A549 (cell line): Measurements from ENCODE around the gene TNIK. TPM values are rescaled to one million over a fixed set of nuclear protein-coding genes. Genes with fewer than 3 reads are reported as not detected.

ENCODE experiments used
- ATAC-seq, 2 experiments: fragments of 200-7000 bp in 1 of 2; fragments of >200 bp in 1 of 2; cut with Nextera tagmentation in 1 of 2; cut with Tn5 transposase in 1 of 2; 3 replicates each; pipeline versions ENCODE4 v1.8.0 to v1.9.1; 2018 to 2020; ENCODE audit warnings: mild to moderate bottlenecking in 1 of 2, moderate library complexity in 1 of 2
- CTCF ChIA-PET: fragments of 300-600 bp; sonication (Branson Sonifier 250); formaldehyde crosslinking; extraction: SDS; loops from one replicate; lab custom pipeline; 2021; ENCODE audit warnings: antibody characterized with exemption, inconsistent platforms; lab: Yijun Ruan, JAX
- POLR2A ChIA-PET: fragments of 350-600 bp; formaldehyde crosslinking; extraction: SDS; loops from one replicate; lab custom pipeline; 2021; ENCODE audit warnings: antibody characterized with exemption, inconsistent platforms; lab: Yijun Ruan, JAX
- DNase-seq, 2 experiments: peaks; one replicate each; pipeline versions ENCODE4 v3.0.0 to v3.0.0-alpha.2; 2011 to 2016; ENCODE audit warnings: low read depth in 1 of 2, low spot score in 1 of 2
- FAIRE-seq: peaks from 2 replicates; lab custom pipeline; 2011; peaks lifted over from hg19 to GRCh38; lab: Jason Lieb, UNC
- H3K27ac ChIP-seq, 2 experiments: fragments of >200 bp; sonication (Bioruptor Twin); formaldehyde crosslinking; 3 replicates each; pipeline ENCODE4 v1.5.1; 2016 to 2017
- H3K4me1 ChIP-seq: fragments of >200 bp; sonication (Bioruptor Twin); formaldehyde crosslinking; 3 replicates; pipeline ENCODE4 v1.6.1; 2016
- H3K4me2 ChIP-seq: fragments of >200 bp; sonication (Bioruptor Twin); formaldehyde crosslinking; 3 replicates; pipeline ENCODE4 v1.6.1; 2016
- H3K4me3 ChIP-seq: fragments of >200 bp; sonication (Bioruptor Twin); formaldehyde crosslinking; 3 replicates; pipeline ENCODE4 v1.5.1; 2016
- H3K9me3 ChIP-seq: fragments of >200 bp; sonication (Bioruptor Twin); formaldehyde crosslinking; 3 replicates; pipeline ENCODE4 v1.6.1; 2016
- BHLHE40 ChIP-seq: IDR thresholded peaks from 2 replicates; pipeline ENCODE4 v1.6.1; 2012; ENCODE audit warnings: low read depth, low read length, inconsistent platforms
- CEBPB ChIP-seq, 2 experiments: fragments of >200 bp in 1 of 2; sonication (Bioruptor Twin) in 1 of 2; formaldehyde crosslinking in 1 of 2; IDR thresholded peaks; 2 replicates each; pipeline ENCODE4 v1.6.1; 2012 to 2016
- EHF ChIP-seq: fragments of 250-450 bp; sonication (Bioruptor Pico); IDR thresholded peaks from 2 replicates; pipeline ENCODE4 v1.5.0; 2020; ENCODE audit warnings: mild to moderate bottlenecking
- FOSB ChIP-seq: fragments of 250-450 bp; sonication (Bioruptor Pico); IDR thresholded peaks from 2 replicates; pipeline ENCODE4 v1.5.0; 2020; ENCODE audit warnings: mild to moderate bottlenecking, moderate library complexity
- FOSL2 ChIP-seq, 2 experiments: fragments of 450-650 bp in 1 of 2; fragments of >200 bp in 1 of 2; sonication (Bioruptor Twin) in 1 of 2; formaldehyde crosslinking; IDR thresholded peaks; 2 replicates each; pipeline versions ENCODE4 v1.5.0 to v1.6.1; 2016 to 2020; ENCODE audit warnings: mild to moderate bottlenecking in 1 of 2, moderate library complexity in 1 of 2
- GATA3 ChIP-seq: IDR thresholded peaks from 2 replicates; pipeline ENCODE4 v1.6.1; 2012; ENCODE audit warnings: borderline replicate concordance
- HES2 ChIP-seq: fragments of >200 bp; sonication (Bioruptor Twin); formaldehyde crosslinking; IDR thresholded peaks from 2 replicates; pipeline ENCODE4 v1.6.1; 2016
- HOXA7 ChIP-seq: fragments of 250-450 bp; sonication (Bioruptor Pico); IDR thresholded peaks from 2 replicates; pipeline ENCODE4 v1.5.0; 2020; ENCODE audit warnings: mild to moderate bottlenecking, moderate library complexity
- HOXB13 ChIP-seq: fragments of 250-450 bp; sonication (Bioruptor Pico); IDR thresholded peaks from 2 replicates; pipeline ENCODE4 v1.5.0; 2020; ENCODE audit warnings: low read depth, mild to moderate bottlenecking, moderate library complexity
- HOXB5 ChIP-seq: fragments of 250-450 bp; sonication (Bioruptor Pico); IDR thresholded peaks from 2 replicates; pipeline ENCODE4 v1.5.0; 2020; ENCODE audit warnings: mild to moderate bottlenecking, moderate library complexity
- JUNB ChIP-seq: fragments of >200 bp; sonication (Bioruptor Twin); formaldehyde crosslinking; IDR thresholded peaks from 2 replicates; pipeline ENCODE4 v1.6.1; 2016
- MAX ChIP-seq: IDR thresholded peaks from 2 replicates; pipeline ENCODE4 v1.6.1; 2012
- PBX3 ChIP-seq: IDR thresholded peaks from 2 replicates; pipeline ENCODE4 v1.6.1; 2012
- POLR2A ChIP-seq: IDR thresholded peaks from 2 replicates; pipeline ENCODE4 v1.6.1; 2012; ENCODE audit warnings: mild to moderate bottlenecking, low read length
- POLR2AphosphoS2 ChIP-seq: conservative IDR thresholded peaks from 2 replicates; pipeline ENCODE4 v1.6.1; 2012; ENCODE audit warnings: low read length, improper control_type of control experiment, inconsistent platforms
- RCOR1 ChIP-seq: fragments of 150-350 bp; IDR thresholded peaks from 2 replicates; pipeline ENCODE4 v1.6.1; 2014; ENCODE audit warnings: antibody characterized with exemption, low read length, low read depth
- REST ChIP-seq: fragments of 200-600 bp; sonication (generic); IDR thresholded peaks from 2 replicates; pipeline ENCODE4 v1.6.1; 2016; ENCODE audit warnings: antibody characterized with exemption, mild to moderate bottlenecking, moderate library complexity
- RFX5 ChIP-seq: fragments of 450-650 bp; IDR thresholded peaks from 2 replicates; pipeline ENCODE4 v1.7.1; 2014; ENCODE audit warnings: antibody characterized with exemption, mild to moderate bottlenecking, moderate library complexity
- RNF2 ChIP-seq: fragments of 200-600 bp; sonication (generic); IDR thresholded peaks from 2 replicates; pipeline ENCODE4 v1.6.1; 2016; ENCODE audit warnings: low read depth, mild to moderate bottlenecking, antibody characterized with exemption, moderate library complexity, borderline replicate concordance
- SREBF2 ChIP-seq: fragments of 450-650 bp; IDR thresholded peaks from 2 replicates; pipeline ENCODE4 v1.6.1; 2014; ENCODE audit warnings: mild to moderate bottlenecking, moderate library complexity
- TP53 ChIP-seq: fragments of 250-450 bp; sonication (Bioruptor Pico); IDR thresholded peaks from 2 replicates; pipeline ENCODE4 v1.5.0; 2021; ENCODE audit warnings: mild to moderate bottlenecking, moderate library complexity
- USF2 ChIP-seq: fragments of 450-650 bp; IDR thresholded peaks from 2 replicates; pipeline ENCODE4 v1.6.1; 2014; ENCODE audit warnings: antibody characterized with exemption
- ZNF302 ChIP-seq: fragments of 250-450 bp; sonication (Bioruptor Pico); IDR thresholded peaks from 2 replicates; pipeline ENCODE4 v1.9.0; 2021; ENCODE audit warnings: inconsistent platforms, mild to moderate bottlenecking, moderate library complexity
- ZSCAN20 ChIP-seq: fragments of 250-450 bp; sonication (Bioruptor Pico); IDR thresholded peaks from 2 replicates; pipeline ENCODE4 v1.8.0; 2022; ENCODE audit warnings: mild to moderate bottlenecking, moderate library complexity
- WGBS: methylation state at CpG from one replicate; pipeline ENCODE4 v1.1.6; 2017; ENCODE audit errors: missing lambda C conversion rate; 5-methylcytosine and 5-hydroxymethylcytosine counted together
- polyA plus RNA-seq, 4 experiments: library from polyadenylated mRNA; depleted of rRNA in 3 of 4; stranded (reverse); fragments of >200 nt; fragmentation: RNase III in 1 of 4; extraction: RNeasy Plus Mini Kit Qiagen cat#74134 plus additional on column Dnase treatment in 1 of 4; gene quantifications; 2 replicates in 3 of 4; 3 replicates in 1 of 4; pipeline ENCODE4 v1.2.3, GENCODE V29; 2011 to 2017

The TNIK gene
- polyA plus RNA-seq, 2 of the 4 experiments (the other 2 are of a cell fraction) = 1.6 to 1.8 TPM

GRCh38 chr3:171445620-171446204 lies 14.5 kb downstream of the TNIK start:
- CTCF ChIA-PET = interaction anchor here (0.5 to 1.4 kb wide), 3 partner anchors 8 to 47 kb away, joined by 3 read pairs; partner anchors contain the start of gene TNIK
- POLR2A ChIA-PET = no interaction called here

GRCh38 chr3:171444001-171444690 lies 16.1 kb downstream of the TNIK start:
- 56% methylated on average over 3 of the region's 3 CpGs for WGBS
- no peak overlapping the region for H3K4me3 ChIP-seq
- TF ChIP-seq ZNF302 (CRISPR knock-in tag) = no peak
- TF ChIP-seq TP53 (CRISPR knock-in tag) = no peak
- no peak for TF ChIP-seq POLR2A
- TF ChIP-seq FOSB = no peak
- TF ChIP-seq POLR2AphosphoS2 = no peak
- TF ChIP-seq GATA3 = no peak
- TF ChIP-seq HOXA7 (CRISPR knock-in tag) = no peak
- no peak for TF ChIP-seq PBX3
- no peak for TF ChIP-seq HOXB5 (CRISPR knock-in tag)
- no peak for TF ChIP-seq MAX
- TF ChIP-seq RNF2 = no peak
- FAIRE-seq (no peak), ATAC-seq (no peak), DNase-seq (no peak)
- peaks cover 9% of the 10 kb centered on the region; the same call in 2 of the 3 replicates for H3K4me1 ChIP-seq
- no peak overlapping the region for H3K27ac ChIP-seq
- H3K4me2 ChIP-seq = no peak overlapping the region
- no peaks in the 10 kb centered on the region for H3K9me3 ChIP-seq
- POLR2A ChIA-PET = no interaction called here
- CTCF ChIA-PET = interaction anchor here (1.4 kb wide), 1 partner anchor 10 kb away, joined by 3 read pairs; no protein-coding TSS in a partner anchor

More at GRCh38 chr3:171445620-171446204, 14.5 kb downstream of the TNIK start:
- DNase-seq = no peak
- TF ChIP-seq GATA3 (no peak), RCOR1 (no peak), POLR2A (no peak), HOXB5 (CRISPR knock-in tag) (no peak), FOSL2 (IDR thresholded peaks at IDR 0.05) (no peak), FOSL2 (CRISPR knock-in tag; IDR thresholded peaks at IDR 0.05) (no peak), CEBPB (IDR thresholded peaks at IDR 0.05) (no peak), RFX5 (no peak), JUNB (no peak), ZSCAN20 (no peak), EHF (CRISPR knock-in tag) (no peak), REST (no peak), SREBF2 (no peak), HOXB13 (CRISPR knock-in tag) (no peak), HES2 (no peak), PBX3 (no peak), USF2 (no peak), BHLHE40 (no peak)
- no peak for ATAC-seq
- Histone ChIP-seq H3K27ac (no peak overlapping the region), H3K9me3 (no peaks in the 10 kb centered on the region), H3K4me3 (no peak overlapping the region), H3K4me2 (no peak overlapping the region), H3K4me1 (peaks cover 9% of the 10 kb centered on the region; the same call in 2 of the 3 replicates)
- 85% methylated on average over 6 of the region's 6 CpGs for WGBS
- FAIRE-seq = no peak
